DMS153 (cell line): ENCODE measurements around the gene OPCML.

Experiments
- DNase-seq: peaks from one replicate; lab custom pipeline; 2025; lab: John Stamatoyannopoulos, UW

Gene OPCML

DNA sequence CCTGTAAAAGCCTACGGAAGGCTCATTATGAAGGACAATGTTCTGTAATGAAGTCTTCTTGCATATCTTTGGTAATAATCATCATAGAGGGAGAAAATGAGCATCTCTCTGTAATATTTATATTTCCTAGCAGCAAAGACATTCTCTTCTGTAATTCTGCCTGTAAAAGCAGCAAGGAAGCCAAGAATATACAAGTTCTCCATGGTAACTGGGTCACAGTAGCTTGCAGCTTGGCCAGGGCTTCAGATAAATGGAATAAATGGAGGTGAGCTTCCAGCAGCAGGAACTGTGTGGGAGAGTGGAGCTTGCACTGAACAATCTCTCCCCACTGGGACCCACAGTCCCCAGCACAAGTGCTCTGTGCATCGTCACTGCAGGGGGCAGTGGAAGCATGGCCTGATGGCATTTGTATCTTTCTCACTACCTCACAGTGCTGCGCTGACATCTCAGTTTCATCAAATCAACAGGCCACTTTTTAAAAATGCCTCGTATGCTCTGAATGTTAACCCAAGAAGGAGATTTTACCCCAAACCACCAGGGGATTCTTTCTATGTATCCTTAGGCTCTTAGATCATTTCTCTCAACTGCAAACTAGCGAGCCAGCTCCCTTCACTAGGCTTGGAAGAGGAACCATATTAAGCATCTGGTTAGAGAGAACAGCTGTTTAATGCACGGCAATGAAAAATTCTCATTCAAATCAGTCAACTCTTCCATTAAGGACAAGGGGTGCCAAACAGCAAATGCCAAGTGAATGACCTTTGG is 1059.7 kb downstream of the OPCML start:
- DNase-seq = no peak

DNA sequence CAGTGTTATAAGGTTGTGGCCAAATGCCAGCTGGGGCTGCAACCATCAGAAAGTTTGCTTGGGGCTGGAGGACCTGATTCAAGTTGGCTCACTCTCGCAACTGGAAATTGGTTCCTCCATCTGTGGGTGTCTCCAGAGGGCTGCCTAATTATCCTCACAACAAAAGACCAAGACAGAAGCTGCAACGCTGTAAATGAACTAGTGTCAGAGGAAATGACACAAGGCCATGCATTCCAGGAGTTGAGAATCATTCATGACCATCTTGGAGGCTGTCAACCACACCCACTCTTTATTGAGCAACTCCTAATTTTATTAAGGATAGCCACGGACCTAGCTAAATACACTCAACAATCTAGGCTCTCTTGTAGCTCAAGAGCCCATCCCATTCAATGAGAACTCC is 1060.8 kb downstream of the OPCML start:
- no peak for DNase-seq

DNA sequence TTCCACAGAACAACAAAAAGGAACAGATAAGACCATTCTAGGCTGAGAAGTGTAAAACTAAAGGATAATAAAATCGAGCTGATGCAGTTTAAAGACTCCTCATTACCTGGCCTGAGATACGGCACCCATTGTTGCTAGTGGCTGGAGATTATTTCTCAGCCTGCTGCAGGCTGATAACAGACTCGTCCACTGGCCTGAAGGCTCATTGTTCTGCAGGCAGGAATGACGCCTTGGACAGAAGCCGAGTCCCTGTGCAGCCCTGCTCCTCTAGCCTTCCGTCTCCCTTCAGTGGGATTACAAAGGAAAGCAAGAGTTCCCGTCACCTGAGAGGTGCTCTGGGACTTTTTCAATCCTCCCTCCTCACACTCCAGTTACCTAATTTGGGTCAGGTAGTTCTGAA is 1065.3 kb downstream of the OPCML start:
- no peak for DNase-seq

DNA sequence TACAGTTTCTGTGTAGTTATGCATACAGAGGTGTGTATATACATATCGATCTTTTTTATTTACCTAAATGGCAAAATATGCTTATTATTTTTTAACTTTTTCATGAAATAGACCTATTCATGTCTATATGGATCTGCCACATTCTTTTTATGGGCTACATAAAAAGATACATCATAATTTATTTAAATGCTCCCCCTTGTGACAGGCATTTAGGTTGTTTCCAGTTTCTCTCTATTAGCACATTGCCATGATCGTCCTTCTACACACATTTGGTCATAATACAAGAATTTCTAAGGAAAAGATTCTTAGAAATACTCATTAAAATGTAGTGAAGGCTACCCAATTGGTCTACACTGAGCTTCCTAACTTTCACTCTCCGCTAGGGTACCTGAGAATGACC is 1067.4 kb downstream of the OPCML start:
- DNase-seq = no peak

DNA sequence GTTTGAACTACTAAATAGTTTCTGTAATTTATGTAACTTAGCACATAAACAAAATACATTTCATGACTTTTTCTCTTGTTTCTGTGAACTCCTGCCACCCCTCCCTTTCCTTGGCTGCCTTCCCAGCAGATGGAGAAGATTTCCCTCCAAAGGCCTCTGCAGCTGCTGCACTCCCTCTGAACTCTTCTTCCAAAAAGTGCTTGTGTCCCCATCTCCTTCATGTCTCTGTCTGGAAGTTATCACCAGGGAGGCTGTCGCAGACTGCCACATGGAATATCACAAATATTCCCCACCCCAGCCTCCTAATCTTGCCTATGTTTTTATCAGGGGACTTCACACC is 1068.3 kb downstream of the OPCML start:
- no peak for DNase-seq

DNA sequence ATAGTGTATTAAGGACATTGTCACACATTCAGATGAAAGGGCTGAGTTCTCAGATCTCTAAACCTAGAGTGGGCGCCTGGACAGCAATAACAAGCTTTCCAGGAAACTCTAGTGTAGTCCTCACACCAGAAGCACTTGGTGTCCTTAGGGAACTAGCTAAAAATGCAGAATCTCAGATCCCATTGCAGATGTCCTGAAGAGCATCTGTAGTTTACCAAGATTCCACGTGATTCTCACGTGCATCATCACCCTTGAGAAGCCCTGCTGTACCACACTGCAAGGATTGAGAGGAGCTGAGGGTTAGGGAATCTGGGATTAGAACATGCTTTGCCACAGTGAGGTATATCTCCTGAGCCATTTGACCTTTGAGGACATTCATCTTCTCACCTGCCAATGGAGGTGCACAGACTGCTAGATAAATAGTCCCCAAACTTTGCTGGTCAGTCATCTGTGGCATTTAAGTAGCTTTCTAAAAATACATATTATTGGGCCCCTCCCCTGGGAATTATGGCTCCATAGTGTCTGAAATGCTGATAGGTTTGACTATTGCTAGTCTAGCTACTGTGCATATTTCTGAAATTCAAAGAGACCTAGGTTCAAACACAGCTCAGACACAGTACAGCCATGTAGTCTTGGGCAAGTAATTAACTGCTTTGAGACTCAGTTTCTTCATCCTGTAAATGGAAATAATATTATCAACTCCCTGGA is 1068.9 kb downstream of the OPCML start:
- DNase-seq = no peak

DNA sequence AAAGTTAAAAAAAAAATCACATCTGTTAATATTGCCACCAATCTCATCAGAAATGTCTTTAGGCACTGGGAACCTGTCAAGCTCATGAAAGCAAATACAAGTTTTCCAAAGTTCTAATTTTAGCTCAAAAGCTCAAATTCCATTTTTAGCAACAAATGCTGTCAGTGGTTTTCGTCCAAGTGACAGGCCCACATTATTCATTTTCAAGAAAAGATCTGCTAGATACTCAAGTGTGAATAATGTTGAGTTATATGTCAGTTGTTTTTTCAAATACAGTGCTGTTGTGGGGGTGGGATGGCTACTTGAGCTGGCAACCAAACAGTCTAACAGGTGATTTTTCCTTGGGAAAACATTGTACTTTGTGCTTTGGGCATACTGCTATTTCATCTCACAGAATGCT is 1072.6 kb downstream of the OPCML start:
- DNase-seq = no peak

DNA sequence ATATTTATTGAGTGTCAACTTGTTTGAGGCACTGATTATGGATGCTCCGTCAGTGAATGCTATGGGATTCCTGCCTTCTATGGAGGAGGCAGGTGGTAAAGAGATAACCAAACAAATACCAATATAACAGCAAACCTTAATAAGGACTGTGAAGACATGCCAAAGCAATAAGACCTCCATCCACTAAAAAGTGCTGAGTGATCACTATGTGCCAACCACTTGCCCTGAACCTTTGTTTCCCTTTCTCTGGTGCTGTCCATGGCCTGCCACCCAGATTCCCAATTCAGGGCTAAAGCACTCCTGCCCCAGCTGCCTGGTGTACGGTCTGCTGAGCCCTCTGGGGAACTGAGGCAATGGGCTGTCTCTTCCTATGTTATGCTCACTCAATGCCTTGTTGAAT is 1074.9 kb downstream of the OPCML start:
- DNase-seq = no peak

DNA sequence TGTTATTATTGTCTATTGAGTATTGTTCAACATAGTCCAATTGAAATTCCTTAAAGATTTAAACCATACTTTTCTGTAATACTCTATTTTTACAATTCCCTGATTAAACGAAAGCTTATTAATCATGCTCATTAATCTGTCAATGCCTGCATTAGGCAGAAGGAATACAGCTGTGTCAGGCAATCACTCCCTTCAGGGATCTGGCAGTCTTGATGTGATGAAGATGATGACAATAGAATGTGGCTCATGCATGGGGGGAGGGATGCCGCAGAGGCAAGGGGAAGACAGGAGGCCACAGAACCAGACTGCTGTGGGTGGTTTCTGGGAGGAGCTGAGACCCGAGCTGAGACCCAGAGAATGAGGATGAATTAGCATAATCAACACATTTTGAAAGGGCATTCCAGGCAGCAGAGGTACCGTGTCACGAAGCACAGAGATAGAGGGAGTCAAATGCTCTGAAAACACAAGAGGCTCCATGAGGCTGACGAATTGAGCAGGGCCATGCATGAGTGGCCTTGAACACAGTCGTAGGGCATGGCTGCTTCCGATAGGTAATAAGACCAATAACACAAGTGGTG is 1075.5 kb downstream of the OPCML start:
- no peak for DNase-seq

DNA sequence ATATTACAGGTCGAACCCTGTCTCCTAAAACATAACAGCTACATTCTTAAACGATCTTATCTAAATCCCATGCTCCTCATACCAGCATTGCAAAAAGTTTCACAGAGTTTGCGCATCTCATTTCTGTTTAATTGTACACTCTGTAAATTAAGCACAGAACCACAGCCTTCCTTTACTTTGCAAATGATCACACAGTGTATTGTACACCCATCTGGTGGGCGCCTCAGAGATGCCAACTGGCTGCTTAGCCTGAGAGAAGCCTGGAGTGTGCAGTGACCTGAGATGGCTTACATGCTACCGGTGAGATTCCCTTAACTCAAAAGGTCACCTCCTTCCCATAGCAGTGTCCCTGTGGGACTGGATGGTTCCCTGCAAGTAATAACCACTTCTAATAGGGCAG is 1077.3 kb downstream of the OPCML start:
- DNase-seq = no peak

DNA sequence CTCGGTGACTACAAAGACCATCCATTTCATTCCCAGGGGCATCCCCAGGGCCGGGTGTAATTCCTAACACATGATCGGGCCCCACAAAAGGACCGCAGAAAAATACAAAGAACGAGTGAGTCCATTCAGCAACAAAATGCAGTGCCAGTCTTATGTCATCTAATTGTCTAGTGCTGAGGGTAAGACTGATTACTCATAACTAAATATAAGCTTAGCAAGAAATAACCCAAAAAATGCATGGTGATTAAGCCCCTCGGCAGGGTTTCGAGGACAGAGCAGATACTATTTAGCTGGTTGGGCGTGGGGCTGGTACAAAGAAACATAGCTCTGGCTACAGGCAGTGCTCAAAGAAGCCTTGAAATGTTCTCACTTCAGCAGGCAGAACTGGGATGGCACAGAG is 1078.9 kb downstream of the OPCML start:
- no peak for DNase-seq

DNA sequence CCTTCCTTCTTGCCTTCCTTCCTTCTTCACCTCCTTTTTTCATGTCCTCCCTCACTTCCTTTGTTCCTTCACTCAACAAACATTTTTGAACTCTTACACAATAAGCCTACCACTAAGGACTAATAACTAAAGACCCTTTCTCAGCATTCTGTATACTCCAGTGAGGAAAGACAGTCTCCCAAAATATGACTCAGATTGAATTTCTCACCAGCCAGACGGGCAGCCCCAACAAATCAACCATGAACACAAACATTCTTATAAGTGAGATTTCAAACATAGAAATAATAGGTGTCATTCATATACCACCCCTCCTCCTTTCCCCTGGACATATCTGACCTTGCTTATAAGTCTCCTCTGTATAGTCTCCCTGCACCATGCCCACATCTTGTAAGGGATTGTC is 1079.7 kb downstream of the OPCML start:
- DNase-seq = no peak

DNA sequence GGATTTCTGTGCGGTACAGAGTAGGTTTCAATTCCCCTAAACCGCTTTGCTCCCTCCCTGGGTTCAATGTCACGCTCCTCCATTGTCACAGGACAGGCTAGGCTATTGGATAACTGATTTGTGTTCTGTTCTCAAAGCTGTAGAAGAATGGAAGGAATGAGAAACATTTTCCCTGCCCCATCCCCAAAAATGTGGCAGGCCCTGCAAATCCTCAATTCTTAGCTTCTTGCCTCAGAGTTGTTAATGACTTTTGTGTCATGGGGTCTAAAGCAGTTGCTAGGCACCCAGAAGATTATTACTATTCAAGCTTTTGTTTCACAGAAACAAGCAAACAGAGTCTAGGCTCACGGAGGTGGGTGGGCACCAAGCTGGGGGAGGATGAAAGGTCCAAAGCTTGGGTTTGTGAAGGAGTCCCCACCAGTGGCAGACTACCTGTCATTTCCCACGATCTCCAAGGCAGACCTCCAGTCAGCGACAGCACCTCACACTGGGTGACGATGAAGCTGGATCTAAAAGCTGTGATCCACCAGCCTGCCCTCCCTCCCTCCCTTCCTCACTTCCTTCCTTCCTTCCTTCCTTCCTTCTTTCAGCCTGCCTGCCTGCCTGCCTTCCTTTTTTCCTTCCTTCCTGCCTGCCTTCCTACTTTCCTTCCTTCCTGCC is 1080.2 kb downstream of the OPCML start:
- no peak for DNase-seq

DNA sequence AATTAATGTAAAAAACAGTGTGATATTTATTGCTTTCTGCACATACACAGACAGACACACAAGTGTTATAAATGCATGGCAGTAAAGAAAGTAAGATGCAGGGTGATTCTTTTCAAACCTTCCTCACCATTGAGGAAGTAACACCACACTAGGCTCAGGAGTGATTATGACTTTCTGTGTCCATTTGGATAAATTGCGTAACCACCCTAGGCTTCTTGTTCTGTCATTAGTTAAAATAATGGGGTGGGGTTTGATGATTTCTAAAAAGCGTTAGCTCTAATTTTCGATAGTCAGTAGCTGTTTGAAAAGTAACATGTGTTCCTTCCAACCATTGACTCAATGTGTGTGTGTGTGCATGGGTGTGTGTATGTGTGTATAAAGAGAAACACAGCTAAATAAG is 1081.7 kb downstream of the OPCML start:
- DNase-seq = no peak

DNA sequence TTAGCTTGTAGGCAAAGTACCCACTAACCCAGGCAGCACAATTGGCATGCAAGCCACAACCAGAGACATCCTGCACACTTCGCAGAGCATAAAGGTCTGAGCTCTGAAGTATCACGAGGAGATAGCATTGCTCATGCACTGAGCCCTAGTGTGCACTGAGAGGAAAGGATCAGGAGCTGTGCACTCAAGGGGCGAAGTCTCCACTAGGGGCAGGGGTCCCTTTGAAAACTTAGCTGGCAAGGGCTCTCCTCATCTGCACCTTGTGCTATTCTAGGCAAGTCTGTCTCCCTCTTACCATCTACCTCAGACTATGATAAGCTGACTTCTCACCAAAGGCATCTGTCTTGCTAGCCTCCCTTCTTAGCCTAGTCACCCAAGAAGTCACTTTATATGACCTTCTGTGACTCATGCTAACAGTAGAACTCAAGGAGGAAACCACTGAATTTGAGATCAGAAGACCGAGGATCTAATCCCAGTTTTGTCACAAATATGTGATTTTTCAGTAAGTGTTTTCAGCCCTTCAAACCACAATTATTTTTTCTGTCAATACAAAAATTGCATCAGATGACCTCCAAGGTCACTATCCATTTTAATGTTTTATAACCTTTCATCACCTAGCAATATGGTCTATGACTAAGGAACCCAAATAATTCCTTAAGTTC is 1083.8 kb downstream of the OPCML start:
- no peak for DNase-seq

DNA sequence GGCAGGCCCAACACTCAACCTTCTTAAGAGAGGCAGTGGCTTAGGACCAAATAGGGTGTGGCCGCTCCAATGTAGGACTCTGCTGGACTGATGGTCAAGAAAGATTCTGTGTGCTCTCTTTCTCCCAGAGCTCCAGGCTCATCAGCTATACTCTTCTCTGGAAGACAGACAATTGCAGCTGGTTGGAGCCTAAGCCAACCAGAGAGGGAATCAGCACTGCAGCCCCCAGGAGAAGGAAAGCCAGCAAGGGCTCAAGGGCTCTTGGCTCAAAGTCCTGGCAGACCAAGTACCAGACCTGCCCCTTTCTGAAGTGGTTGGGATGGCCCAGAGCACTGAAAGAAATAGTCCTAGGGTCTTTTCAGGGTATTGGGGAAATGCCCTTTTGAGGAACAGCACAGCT is 1084.5 kb downstream of the OPCML start:
- no peak for DNase-seq

DNA sequence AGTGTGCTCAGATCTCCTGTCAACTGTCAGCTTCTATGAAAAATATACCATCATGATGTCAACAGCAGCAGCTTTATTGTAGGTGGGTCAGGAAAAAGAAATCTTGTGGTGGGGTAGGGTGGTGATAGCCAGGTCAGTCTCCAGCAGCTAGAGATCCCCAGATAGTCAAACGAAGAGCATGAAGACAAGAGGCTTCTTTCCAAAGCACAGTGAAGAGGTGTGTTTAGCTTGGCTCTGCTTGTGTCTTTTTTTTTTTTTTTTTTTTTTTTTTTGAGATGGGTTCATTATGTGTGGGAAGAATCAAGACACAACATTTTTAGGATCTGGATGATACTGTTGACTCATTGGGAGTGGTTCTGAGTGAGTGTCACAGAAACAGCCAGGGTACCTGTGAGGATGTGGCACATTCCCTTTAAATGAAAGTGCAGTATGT is 1086.4 kb downstream of the OPCML start:
- DNase-seq = no peak

DNA sequence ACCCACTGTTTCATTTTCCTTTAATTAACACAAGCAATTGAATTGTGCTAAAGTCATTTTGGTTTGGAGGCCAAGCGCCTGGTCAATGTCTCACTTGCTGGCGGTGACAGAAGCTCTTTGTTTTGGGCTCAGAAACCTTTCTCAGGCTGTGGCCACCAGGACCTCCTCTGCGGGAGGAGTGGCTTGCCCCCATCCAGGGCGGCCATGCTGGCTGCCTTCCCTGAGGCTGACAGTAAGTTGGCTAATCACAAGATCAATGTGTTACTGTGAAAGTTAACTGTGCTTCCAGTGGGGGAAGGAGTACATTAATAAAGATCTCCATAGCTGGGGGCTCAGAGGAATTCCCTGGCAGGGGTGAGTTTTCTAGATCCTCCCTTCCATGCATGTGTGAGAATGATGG is 1087.4 kb downstream of the OPCML start:
- no peak for DNase-seq

DNA sequence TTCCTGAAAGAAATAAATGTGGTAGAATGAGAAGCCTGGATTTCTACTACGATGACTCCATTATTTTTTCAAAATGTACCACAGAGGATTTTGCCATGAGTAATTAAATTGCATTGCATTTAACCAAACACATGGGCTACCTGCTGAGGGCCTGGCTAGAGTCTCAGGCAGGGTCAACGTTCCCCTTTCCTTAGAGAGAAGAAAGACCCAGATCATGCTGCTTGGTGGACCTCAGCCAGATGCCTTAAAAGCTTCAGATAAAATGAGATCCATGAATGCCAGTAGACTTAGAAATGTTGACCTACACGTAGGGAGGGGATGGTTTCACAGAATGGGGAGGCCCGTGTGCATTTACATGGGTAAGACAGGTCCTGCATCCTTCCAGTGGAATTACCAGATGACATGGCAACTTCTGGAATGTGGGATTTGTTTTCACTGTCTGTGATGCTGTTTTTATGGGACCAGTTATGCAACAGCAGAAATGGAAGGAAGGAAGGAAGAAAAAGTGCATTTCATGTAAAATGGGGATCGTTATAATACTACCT is 1092.5 kb downstream of the OPCML start:
- no peak for DNase-seq

DNA sequence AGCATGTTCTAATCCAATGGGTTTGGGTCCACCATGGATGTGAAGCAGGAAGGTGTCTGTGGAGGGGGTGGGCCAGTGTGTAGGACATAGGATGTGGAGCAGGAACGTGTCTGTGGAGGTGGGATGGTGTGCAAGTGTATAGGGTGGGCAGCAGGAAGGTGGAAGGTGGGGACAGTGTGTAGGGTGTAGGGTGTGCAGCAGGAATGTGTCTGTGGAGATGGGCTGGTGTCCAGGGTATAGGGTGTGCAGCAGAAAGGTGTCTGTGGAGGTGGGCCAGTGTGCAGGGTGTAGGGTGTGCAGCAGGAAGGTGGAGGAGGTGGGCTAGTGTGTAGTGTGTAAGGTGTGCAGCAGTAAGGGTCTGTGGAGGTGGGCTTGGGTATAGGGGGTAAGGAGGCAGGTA is 1093.9 kb downstream of the OPCML start:
- no peak for DNase-seq

DNA sequence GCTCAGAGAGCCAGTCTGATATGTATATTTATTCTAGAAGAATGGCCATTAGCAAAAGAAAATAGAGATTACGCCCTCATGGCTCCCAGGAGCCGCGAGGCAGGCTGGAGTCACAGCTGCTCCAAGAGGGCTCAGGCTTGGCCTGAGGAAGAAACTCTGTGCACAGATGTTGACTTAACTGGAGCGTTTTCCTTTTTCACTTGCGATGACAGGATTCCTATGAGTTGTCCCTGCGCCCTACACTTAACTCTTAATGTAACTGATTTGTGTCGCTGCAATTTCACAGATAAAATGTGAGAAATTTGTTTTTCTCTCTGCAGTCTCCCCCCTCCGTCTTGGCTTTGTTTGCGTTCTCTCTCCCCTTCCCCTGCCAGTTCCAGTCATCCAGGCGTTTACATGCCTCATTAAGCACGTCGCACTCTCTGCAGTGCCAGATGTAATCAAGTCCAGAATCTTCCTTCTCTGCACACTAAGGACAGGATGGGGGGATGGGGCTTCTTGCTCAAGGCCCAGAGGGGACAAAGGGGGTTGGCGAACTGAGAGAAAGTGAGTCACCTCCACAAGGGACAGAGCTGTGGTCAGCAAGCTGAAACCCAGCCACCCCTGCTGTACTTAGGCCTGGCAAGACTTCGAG is 1101.8 kb downstream of the OPCML start:
- no peak for DNase-seq

DNA sequence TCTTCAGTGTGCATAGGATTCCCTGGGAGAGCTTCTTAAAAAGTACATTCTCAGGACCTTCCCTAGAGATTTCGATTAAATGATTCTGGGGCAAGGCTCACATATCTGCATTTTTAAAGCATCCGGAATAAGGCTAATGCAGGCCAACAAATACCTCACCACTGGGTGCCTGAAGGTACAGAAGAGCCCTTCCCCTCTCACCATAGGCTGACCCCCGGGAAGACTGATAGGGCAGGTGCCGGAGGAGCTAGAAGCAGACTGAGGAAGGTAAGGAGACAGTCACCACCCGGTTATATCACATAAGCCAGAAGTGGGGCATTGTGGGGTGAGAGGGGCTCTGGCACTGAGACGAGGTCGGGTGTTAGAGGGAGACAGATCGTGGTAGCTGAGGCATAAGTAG is 1102.6 kb downstream of the OPCML start:
- no peak for DNase-seq
